Transverse colon (tissue), 4 donors: ENCODE measurements around the gene CDIPT. TPM values are rescaled to one million over a fixed set of nuclear protein-coding genes. Genes with fewer than 3 reads are reported as not detected.

Source experiments
- DNase-seq: peaks from one replicate; pipeline ENCODE4 v3.0.0-alpha.2; 2019
- H3K27ac ChIP-seq, 4 donors: fragments of 200-600 bp; sonication (generic); 2 replicates each; pipeline ENCODE4 v1.5.1; 2016 to 2018; ENCODE audit warnings: inconsistent platforms in 4 of 4
- H3K27me3 ChIP-seq: fragments of 200-600 bp; sonication (generic); 2 replicates; pipeline ENCODE4 v1.5.1; 2017; ENCODE audit warnings: inconsistent platforms
- H3K36me3 ChIP-seq, 4 donors: fragments of 200-600 bp; sonication (generic); 2 replicates each; pipeline ENCODE4 v1.5.1; 2017 to 2019; ENCODE audit warnings: inconsistent platforms in 4 of 4
- H3K4me1 ChIP-seq, 4 donors: fragments of 200-600 bp; sonication (generic); 2 replicates each; pipeline ENCODE4 v1.5.1; 2017 to 2020; ENCODE audit warnings: inconsistent platforms in 4 of 4
- H3K4me3 ChIP-seq, 4 donors: fragments of 200-600 bp; sonication (generic); 1 replicate in 1 of 4; 2 replicates in 3 of 4; pipeline versions ENCODE4 v1.5.1 to v1.6.1; 2017 to 2019; ENCODE audit warnings: inconsistent platforms in 4 of 4
- H3K9me3 ChIP-seq, 2 donors: fragments of 200-600 bp; sonication (generic); 2 replicates each; pipeline ENCODE4 v1.5.1; 2017 to 2019; ENCODE audit warnings: inconsistent platforms in 2 of 2
- EP300 ChIP-seq: sonication (generic); formaldehyde crosslinking; IDR thresholded peaks from one replicate; pipeline ENCODE4 v1.6.1; 2017; ENCODE audit warnings: antibody characterized with exemption, low read depth
- POLR2A ChIP-seq: fragments of 450-650 bp; IDR thresholded peaks from one replicate; pipeline ENCODE4 v1.6.1; 2016; ENCODE audit warnings: antibody characterized with exemption, mild to moderate bottlenecking, moderate library complexity
- POLR2AphosphoS5 ChIP-seq, 3 donors: sonication (generic); formaldehyde crosslinking; IDR thresholded peaks; one replicate each; pipeline ENCODE4 v1.6.1; 2016; ENCODE audit warnings: antibody characterized with exemption in 3 of 3
- WGBS, 2 donors: methylation state at CpG; one replicate each; pipeline ENCODE4 v1.1.5; 2018; ENCODE audit warnings: low coverage in 1 of 2; 5-methylcytosine and 5-hydroxymethylcytosine counted together
- in situ Hi-C, 4 donors: fragments of 200-750 bp; cut with MboI; loops; one replicate each; pipeline versions ENCODE4 v1.15.0 to v1.15.1; 2017; ENCODE audit warnings: low sequenced_read_pairs in 3 of 4, low pct_ligation_motif_present in 1 of 4, low pct_unique_long_range_greater_than_20kb in 1 of 4
- intact Hi-C: fragments of 100-400 bp; cut with DNase I; formaldehyde crosslinking; loops from one replicate; pipeline ENCODE4 v1.15.1; 2023; ENCODE audit warnings: low total_unique reads
- total RNA-seq, 4 donors: library from RNA; depleted of rRNA; stranded (reverse); fragments of >200 nt; gene quantifications; one replicate each; pipeline ENCODE4 v1.1.0, GENCODE V29; 2016
- TF ChIP-seq, protein P1 (sequence below), 5 experiments: fragments of 200-600 bp in 3 of 5; fragments of 450-650 bp in 2 of 5; sonication (generic) in 3 of 5; IDR thresholded peaks; 1 replicate in 2 of 5; 2 replicates in 3 of 5; pipeline ENCODE4 v1.5.1; 2016 to 2017; ENCODE audit warnings: antibody characterized with exemption in 5 of 5, inconsistent platforms in 3 of 5, mild to moderate bottlenecking in 2 of 5, moderate library complexity in 1 of 5

Gene CDIPT
- total RNA-seq, 4 donors from 2014 or later: 58.5 to 139 (median 94.5) TPM

GRCh38 chr16:29900888-29901606 lies 38.0 kb upstream of the CDIPT start:
- intact Hi-C loops: no loop called here
- Histone ChIP-seq H3K4me3 (peak overlapping the region in 3 of 4 donors; percentile 30 to 74 (median 63)), H3K4me1 (peaks cover 2 to 22% (median 15%) of the 10 kb centered on the region in 4 donors), H3K9me3 (no peaks in the 10 kb centered on the region), H3K27me3 (peaks cover 31% of the 10 kb centered on the region), H3K36me3 (no peaks in the 10 kb centered on the region), H3K27ac (no peak overlapping the region)
- DNase-seq: no peak
- no peak for TF ChIP-seq EP300
- TF ChIP-seq POLR2AphosphoS5 (IDR thresholded peaks at IDR 0.05): no peak
- TF ChIP-seq, protein P1, sequence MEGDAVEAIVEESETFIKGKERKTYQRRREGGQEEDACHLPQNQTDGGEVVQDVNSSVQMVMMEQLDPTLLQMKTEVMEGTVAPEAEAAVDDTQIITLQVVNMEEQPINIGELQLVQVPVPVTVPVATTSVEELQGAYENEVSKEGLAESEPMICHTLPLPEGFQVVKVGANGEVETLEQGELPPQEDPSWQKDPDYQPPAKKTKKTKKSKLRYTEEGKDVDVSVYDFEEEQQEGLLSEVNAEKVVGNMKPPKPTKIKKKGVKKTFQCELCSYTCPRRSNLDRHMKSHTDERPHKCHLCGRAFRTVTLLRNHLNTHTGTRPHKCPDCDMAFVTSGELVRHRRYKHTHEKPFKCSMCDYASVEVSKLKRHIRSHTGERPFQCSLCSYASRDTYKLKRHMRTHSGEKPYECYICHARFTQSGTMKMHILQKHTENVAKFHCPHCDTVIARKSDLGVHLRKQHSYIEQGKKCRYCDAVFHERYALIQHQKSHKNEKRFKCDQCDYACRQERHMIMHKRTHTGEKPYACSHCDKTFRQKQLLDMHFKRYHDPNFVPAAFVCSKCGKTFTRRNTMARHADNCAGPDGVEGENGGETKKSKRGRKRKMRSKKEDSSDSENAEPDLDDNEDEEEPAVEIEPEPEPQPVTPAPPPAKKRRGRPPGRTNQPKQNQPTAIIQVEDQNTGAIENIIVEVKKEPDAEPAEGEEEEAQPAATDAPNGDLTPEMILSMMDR (IDR thresholded peaks at IDR 0.05): no peak
- no peak for TF ChIP-seq POLR2A
- in situ Hi-C loops: no loop called here
- 22 to 60% methylated on average over 5 to 31 of the region's 31 CpGs for WGBS, 2 donors

DNA sequence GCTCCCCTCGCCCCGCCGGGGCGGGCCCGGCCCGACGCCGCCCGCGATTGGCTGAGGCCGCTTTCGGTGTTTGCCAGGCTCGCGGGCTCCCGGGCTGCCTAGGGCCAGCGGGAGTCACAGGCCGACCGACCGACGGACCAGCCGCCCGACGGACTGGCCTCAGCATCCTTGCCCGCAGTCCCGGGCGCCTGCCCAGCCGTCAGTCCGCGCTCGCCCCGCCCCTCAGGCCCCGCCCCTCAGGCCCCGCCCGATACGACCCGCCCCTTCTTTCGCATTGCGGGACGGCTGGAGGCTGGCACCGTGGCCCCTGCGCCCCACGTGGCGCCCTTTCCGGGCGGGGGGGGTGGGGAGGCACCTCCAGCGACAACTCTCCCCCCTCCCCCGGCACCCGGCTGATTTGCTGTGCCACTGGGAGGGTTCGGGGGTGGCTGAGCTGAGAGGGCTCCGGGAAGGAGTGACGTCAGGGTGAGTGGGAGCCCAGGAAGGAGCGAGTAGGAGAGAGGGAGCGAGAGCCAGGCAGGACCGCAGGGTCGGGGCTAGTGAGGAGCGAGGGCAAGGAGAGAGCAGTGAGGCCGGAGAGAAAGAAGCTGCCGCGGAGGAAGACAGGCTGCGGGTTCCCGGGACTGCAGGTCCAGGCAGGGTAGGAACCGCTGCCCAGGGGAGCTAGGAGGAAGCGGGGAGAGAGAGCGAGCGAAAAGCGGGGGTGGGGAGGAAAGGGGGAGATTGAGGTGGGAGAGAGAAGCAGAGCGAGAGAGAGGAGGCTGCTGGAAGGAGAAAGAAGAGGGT lies 37.3 kb upstream of the CDIPT start, which contains the start of gene ASPHD1:
Gene ASPHD1, plus strand, starts transcription at position 387 of the 786 bp plus-strand sequence. CDS start 484 bp downstream, outside the sequence.
- intact Hi-C loops (no loop called here), in situ Hi-C loops (no loop called here)
- peak within 1 kb of the TSS; percentile 30 to 74 (median 50) for H3K4me3 ChIP-seq
- H3K27ac ChIP-seq: peak within 1 kb of the TSS; percentile 63 to 74 (median 69)
- TF ChIP-seq, protein P1 (IDR thresholded peaks at IDR 0.05): no peak
- TF ChIP-seq EP300 (no peak), POLR2A (no peak), POLR2AphosphoS5 (IDR thresholded peaks at IDR 0.05) (no peak)
- no peaks in the 10 kb centered on the region for H3K9me3 ChIP-seq
- H3K27me3 ChIP-seq: peaks cover 31% of the 10 kb centered on the region
- peaks cover 2 to 22% (median 15%) of the 10 kb centered on the region in 4 donors for H3K4me1 ChIP-seq
- WGBS, 2 donors: 1 to 2% methylated on average over 20 to 52 of the region's 67 CpGs
- H3K36me3 ChIP-seq: no peaks in the 10 kb centered on the region
- no peak for DNase-seq

DNA sequence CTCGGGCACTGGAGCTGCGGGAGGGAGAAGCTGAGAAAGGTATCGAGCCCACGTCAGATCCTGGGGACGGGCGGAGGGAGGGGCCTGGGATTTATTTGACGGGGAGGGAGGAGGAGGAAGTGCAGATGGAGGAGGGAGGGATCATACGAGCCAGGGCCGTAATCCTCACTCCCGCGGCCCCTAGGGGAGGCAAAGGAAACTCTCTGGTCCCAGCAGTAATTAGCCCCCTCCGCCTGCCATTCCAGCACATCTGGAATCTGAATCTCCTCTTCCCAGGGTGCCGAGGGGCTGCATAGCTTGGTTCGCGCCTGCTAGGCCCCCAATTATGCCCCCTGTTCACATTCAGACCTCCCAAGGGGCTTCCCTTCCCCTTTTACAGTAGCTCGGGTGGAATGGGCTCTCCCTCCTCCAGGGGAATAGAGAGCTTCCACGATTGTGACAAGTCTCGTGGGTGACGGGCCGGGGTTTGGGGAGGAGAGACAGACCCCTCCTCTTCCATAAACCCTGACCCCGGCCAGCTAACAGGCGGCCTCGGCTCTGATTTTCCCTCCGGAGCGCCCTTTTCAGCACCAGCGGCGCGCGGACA lies 36.6 kb upstream of the CDIPT start, which contains the start of gene SEZ6L2:
Gene SEZ6L2, minus strand, starts transcription at position 35 of the 586 bp plus-strand sequence. CDS start 531 bp downstream, outside the sequence.
- intact Hi-C loops (no loop called here), in situ Hi-C loops (loop anchor here in 1 of 4 donors (25.0 kb wide), 1 partner anchor 138 kb away; the partner anchor contains the start of gene TLCD3B)
- H3K36me3 ChIP-seq: no peaks in the 10 kb centered on the region
- peak within 1 kb of the TSS; percentile 30 to 74 (median 50) for H3K4me3 ChIP-seq
- peak within 1 kb of the TSS; percentile 63 to 74 (median 69) for H3K27ac ChIP-seq
- H3K27me3 ChIP-seq: peaks cover 31% of the 10 kb centered on the region
- H3K9me3 ChIP-seq: no peaks in the 10 kb centered on the region
- DNase-seq: peak; percentile 86
- TF ChIP-seq, protein P1 (IDR thresholded peaks at IDR 0.05): peak in 3 of 5 experiments; percentile 23 to 72 (median 62)
- TF ChIP-seq EP300: no peak
- peak; percentile 37 for TF ChIP-seq POLR2A
- peak in 2 of 3 donors; percentile 18 to 26 for TF ChIP-seq POLR2AphosphoS5 (IDR thresholded peaks at IDR 0.05)
- 0 to 4% methylated on average over 2 to 25 of the region's 29 CpGs for WGBS, 2 donors
- H3K4me1 ChIP-seq: peaks cover 2 to 22% (median 15%) of the 10 kb centered on the region in 4 donors
